CD4-positive, alpha-beta T cell treated with Interleukin-6 at 100 ng/mL for 8 hours (primary cell): ENCODE data around the gene PC.

Source experiments
- DNase-seq: peaks from one replicate; pipeline ENCODE4 v3.0.0-alpha.2; 2020; ENCODE audit warnings: mixed read lengths, low spot score

The PC gene

GRCh38 chr11:66854231-66854661 is 103.9 kb downstream of the PC start:
- DNase-seq = no peak

GRCh38 chr11:66853242-66854229 is 104.6 kb downstream of the PC start:
- DNase-seq = no peak

GRCh38 chr11:66852466-66853241 is 105.5 kb downstream of the PC start:
- DNase-seq = no peak

- no peak for DNase-seq
Measured at GRCh38 chr11:66851698-66852465, 106.3 kb downstream of the PC start.

GRCh38 chr11:66851239-66851596 is 107.0 kb downstream of the PC start:
- no peak for DNase-seq

- DNase-seq = no peak
Measured at GRCh38 chr11:66850588-66851238, 107.5 kb downstream of the PC start.

- no peak for DNase-seq
Measured at GRCh38 chr11:66850235-66850587, 108.0 kb downstream of the PC start.

- DNase-seq = no peak
Measured at GRCh38 chr11:66849501-66850234, 108.5 kb downstream of the PC start.

GRCh38 chr11:66848671-66849500 is 109.3 kb downstream of the PC start:
- no peak for DNase-seq

- DNase-seq = no peak
Measured at GRCh38 chr11:66847461-66848232, 110.5 kb downstream of the PC start.

- DNase-seq = no peak
Measured at GRCh38 chr11:66846671-66847091, 111.5 kb downstream of the PC start.

GRCh38 chr11:66845876-66846212 is 112.3 kb downstream of the PC start:
- no peak for DNase-seq

GRCh38 chr11:66845143-66845875 is 112.9 kb downstream of the PC start:
- DNase-seq = no peak

GRCh38 chr11:66844496-66845142 is 113.6 kb downstream of the PC start:
- no peak for DNase-seq

- no peak for DNase-seq
Measured at GRCh38 chr11:66843776-66844495, 114.2 kb downstream of the PC start.

- peak; percentile 89 for DNase-seq
Measured at GRCh38 chr11:66842896-66843775, 115.0 kb downstream of the PC start, which contains the start of gene RCE1. TSS of gene RCE1 (plus strand) at chr11:66843441. CDS start at chr11:66843456, 15 bp downstream.
